ENCODE results near the gene DPM3. TPM values are rescaled to one million over a fixed set of nuclear protein-coding genes. Genes with fewer than 3 reads are reported as not detected.

Gene DPM3
- total and polyA plus RNA-seq, 2 of the 13 experiments (the other 11 are each of a cell fraction or from before 2014, with no cell fraction given): 23.2 to 53.4 TPM

DNA sequence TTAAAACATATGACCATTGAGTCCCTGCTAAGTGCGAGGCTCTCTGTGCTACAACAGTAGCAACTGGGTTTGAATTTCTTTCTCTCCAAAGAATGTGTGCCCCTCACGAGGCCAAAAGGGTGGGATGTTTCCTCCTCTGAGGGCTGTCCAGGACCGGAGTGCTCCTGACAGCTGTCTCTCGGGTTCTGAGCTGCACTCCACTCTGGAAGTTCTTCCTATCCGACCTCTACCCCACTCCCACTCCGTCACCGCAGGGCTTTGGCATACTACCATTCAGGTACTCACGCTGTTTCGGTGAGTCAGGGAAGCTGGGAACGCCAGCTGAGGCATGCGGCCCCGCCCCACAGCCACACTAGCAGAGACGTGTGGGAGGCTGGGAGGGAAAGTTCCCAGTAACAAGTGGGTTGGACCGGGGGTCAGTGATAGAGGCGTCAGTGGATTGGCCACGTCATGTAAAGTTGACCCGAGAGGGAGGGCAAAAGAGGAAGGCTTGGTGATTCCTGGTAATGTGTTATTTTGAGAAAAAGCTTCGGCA is 5.4 kb downstream of the DPM3 start (continued):
- TF ChIP-seq, protein P1, sequence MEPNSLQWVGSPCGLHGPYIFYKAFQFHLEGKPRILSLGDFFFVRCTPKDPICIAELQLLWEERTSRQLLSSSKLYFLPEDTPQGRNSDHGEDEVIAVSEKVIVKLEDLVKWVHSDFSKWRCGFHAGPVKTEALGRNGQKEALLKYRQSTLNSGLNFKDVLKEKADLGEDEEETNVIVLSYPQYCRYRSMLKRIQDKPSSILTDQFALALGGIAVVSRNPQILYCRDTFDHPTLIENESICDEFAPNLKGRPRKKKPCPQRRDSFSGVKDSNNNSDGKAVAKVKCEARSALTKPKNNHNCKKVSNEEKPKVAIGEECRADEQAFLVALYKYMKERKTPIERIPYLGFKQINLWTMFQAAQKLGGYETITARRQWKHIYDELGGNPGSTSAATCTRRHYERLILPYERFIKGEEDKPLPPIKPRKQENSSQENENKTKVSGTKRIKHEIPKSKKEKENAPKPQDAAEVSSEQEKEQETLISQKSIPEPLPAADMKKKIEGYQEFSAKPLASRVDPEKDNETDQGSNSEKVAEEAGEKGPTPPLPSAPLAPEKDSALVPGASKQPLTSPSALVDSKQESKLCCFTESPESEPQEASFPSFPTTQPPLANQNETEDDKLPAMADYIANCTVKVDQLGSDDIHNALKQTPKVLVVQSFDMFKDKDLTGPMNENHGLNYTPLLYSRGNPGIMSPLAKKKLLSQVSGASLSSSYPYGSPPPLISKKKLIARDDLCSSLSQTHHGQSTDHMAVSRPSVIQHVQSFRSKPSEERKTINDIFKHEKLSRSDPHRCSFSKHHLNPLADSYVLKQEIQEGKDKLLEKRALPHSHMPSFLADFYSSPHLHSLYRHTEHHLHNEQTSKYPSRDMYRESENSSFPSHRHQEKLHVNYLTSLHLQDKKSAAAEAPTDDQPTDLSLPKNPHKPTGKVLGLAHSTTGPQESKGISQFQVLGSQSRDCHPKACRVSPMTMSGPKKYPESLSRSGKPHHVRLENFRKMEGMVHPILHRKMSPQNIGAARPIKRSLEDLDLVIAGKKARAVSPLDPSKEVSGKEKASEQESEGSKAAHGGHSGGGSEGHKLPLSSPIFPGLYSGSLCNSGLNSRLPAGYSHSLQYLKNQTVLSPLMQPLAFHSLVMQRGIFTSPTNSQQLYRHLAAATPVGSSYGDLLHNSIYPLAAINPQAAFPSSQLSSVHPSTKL (CRISPR knock-in tag; IDR thresholded peaks at IDR 0.05): 0 out of 2 replicates have a peak, but pooled peaks have one; percentile 21
- 0 out of 2 replicates have a peak, but pooled peaks have one; percentile 45 for TF ChIP-seq HMG20A (CRISPR knock-in tag; IDR thresholded peaks at IDR 0.05; ENCODE audit: borderline replicate concordance)
- no peak for TF ChIP-seq ZNF530 (CRISPR knock-in tag; IDR thresholded peaks at IDR 0.05; ENCODE audit: low read depth)
- TF ChIP-seq MZF1 (CRISPR knock-in tag; IDR thresholded peaks at IDR 0.05; ENCODE audit: borderline replicate concordance): no peak
- TF ChIP-seq ZBTB8A (CRISPR knock-in tag; IDR thresholded peaks at IDR 0.05; ENCODE audit: borderline replicate concordance, low read depth): no peak
- no peak for TF ChIP-seq SETDB1 (CRISPR knock-in tag; IDR thresholded peaks at IDR 0.05; ENCODE audit: borderline replicate concordance)
- no peak for TF ChIP-seq GTF3A (CRISPR knock-in tag; conservative IDR thresholded peaks at IDR 0.05)
- no peak; the same call in none of the 2 replicates for TF ChIP-seq ATF7-NPFF (CRISPR knock-in tag; IDR thresholded peaks at IDR 0.05; ENCODE audit: low read depth)
- TF ChIP-seq, protein P2, sequence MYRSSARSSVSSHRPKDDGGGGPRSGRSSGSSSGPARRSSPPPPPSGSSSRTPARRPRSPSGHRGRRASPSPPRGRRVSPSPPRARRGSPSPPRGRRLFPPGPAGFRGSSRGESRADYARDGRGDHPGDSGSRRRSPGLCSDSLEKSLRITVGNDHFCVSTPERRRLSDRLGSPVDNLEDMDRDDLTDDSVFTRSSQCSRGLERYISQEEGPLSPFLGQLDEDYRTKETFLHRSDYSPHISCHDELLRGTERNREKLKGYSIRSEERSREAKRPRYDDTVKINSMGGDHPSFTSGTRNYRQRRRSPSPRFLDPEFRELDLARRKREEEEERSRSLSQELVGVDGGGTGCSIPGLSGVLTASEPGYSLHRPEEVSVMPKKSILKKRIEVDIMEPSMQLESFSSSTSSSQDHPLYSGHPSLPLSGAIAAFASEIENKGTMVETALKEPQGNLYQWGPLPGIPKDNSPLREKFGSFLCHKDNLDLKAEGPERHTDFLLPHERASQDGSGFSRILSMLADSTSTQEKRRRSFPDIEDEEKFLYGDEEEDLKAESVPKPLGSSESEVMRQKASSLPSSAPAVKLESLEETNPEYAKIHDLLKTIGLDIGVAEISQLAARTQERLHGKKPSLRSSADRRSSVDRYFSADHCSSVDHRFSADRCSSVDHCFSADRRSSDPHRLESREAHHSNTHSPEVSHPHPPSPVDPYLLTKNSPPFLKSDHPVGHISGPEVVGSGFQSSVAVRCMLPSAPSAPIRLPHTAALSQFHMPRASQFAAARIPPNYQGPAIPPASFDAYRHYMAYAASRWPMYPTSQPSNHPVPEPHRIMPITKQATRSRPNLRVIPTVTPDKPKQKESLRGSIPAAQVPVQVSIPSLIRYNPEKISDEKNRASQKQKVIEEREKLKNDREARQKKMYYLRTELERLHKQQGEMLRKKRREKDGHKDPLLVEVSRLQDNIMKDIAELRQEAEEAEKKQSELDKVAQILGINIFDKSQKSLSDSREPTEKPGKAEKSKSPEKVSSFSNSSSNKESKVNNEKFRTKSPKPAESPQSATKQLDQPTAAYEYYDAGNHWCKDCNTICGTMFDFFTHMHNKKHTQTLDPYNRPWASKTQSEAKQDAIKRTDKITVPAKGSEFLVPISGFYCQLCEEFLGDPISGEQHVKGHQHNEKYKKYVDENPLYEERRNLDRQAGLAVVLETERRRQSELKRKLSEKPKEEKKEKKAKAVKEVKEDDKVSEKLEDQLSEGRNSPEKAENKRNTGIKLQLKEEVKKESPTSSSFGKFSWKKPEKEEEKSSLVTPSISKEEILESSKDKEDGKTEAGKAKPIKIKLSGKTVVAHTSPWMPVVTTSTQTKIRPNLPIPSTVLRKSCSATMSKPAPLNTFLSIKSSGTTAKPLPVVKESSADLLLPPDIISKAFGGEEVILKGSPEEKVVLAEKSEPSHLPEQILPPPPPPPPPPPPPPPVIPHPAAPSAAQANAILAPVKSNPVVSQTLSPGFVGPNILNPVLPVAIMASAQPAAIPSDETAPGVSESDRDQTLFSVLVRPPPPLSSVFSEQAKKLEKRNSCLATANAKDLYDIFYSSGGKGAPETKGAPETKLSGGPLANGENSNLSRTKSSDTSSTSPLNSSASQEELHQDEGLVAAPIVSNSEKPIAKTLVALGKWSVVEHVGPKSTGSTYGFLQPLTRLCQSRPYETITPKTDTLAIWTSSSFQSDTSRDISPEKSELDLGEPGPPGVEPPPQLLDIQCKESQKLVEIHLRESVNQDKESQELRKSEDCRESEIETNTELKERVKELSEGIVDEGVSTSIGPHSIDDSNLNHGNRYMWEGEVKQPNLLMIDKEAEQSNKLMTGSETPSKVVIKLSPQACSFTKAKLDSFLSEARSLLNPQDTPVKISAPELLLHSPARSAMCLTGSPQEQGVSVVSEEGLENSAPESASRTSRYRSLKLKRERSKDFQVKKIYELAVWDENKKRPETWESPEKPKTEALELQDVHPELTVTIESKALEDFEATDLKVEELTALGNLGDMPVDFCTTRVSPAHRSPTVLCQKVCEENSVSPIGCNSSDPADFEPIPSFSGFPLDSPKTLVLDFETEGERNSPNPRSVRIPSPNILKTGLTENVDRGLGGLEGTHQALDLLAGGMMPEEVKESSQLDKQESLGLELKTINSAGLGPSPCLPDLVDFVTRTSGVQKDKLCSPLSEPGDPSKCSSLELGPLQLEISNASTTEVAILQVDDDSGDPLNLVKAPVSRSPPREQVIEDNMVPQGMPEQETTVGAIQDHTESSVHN (CRISPR knock-in tag; IDR thresholded peaks at IDR 0.05): peak; percentile 97
- TF ChIP-seq PHF20 (CRISPR knock-in tag; IDR thresholded peaks at IDR 0.05): no peak
- peak; percentile 24; the same call in 1 of the 2 replicates for TF ChIP-seq GATAD2A (CRISPR knock-in tag; IDR thresholded peaks at IDR 0.05)
- peak; percentile 41; the same call in 1 of the 2 replicates for TF ChIP-seq ISL2 (CRISPR knock-in tag; IDR thresholded peaks at IDR 0.05)
- TF ChIP-seq KMT2A (CRISPR knock-in tag; IDR thresholded peaks at IDR 0.05): peak; percentile 63; the same call in 1 of the 2 replicates
- TF ChIP-seq YEATS2 (CRISPR knock-in tag; IDR thresholded peaks at IDR 0.05; ENCODE audit: borderline replicate concordance): peak; percentile 61; the same call in 1 of the 2 replicates
- no peak for TF ChIP-seq POLR2G (IDR thresholded peaks at IDR 0.05; ENCODE audit: low read depth, low read length)
- TF ChIP-seq GFI1 (CRISPR knock-in tag; IDR thresholded peaks at IDR 0.05; ENCODE audit: borderline replicate concordance): 0 out of 2 replicates have a peak, but pooled peaks have one; percentile 13
- TF ChIP-seq ZNF614 (CRISPR knock-in tag; IDR thresholded peaks at IDR 0.05; ENCODE audit: borderline replicate concordance): no peak
